AG10803 (cell line): ENCODE data around the gene LDLRAD2.

Experiments
- DNase-seq: peaks from one replicate; pipeline ENCODE4 v3.0.0; 2010; ENCODE audit warnings: low read depth
- H3K4me3 ChIP-seq: 2 replicates; pipeline ENCODE4 v1.5.1; 2011; ENCODE audit warnings: mild to moderate bottlenecking, low read length, control low read depth
- TF ChIP-seq, protein P1 (sequence below): conservative IDR thresholded peaks from 2 replicates; pipeline ENCODE4 v1.5.1; 2011; ENCODE audit warnings: mild to moderate bottlenecking, low read length, control low read depth, inconsistent platforms

Gene LDLRAD2

DNA sequence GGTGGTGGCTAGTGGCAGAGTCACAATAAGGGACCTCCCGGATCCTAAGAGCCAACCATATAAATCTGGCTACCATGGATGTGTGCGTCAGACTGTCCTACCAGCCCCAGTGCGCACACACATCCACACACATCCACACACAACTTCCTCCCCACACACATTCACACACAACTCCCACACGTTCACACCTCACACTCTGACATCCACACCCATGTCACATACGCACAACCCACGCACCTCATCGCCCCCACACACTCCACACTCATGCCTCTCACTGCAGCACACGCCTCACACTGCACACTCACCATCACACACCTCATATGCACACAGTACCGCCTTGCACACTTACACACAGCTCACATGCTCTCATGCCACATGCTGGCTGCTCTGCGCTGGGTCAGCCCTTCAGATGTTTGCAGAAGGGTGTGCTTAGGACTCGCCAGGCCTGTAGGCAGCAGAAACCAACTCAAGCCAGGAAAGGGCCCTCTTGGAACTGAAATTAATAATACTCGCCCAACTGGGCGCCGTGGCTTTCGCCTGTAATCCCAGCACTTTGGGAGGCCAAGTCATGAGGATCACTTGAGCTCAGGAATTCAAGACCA lies 3.0 kb downstream of the LDLRAD2 start:
- TF ChIP-seq, protein P1, sequence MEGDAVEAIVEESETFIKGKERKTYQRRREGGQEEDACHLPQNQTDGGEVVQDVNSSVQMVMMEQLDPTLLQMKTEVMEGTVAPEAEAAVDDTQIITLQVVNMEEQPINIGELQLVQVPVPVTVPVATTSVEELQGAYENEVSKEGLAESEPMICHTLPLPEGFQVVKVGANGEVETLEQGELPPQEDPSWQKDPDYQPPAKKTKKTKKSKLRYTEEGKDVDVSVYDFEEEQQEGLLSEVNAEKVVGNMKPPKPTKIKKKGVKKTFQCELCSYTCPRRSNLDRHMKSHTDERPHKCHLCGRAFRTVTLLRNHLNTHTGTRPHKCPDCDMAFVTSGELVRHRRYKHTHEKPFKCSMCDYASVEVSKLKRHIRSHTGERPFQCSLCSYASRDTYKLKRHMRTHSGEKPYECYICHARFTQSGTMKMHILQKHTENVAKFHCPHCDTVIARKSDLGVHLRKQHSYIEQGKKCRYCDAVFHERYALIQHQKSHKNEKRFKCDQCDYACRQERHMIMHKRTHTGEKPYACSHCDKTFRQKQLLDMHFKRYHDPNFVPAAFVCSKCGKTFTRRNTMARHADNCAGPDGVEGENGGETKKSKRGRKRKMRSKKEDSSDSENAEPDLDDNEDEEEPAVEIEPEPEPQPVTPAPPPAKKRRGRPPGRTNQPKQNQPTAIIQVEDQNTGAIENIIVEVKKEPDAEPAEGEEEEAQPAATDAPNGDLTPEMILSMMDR: no peak
- no peak for DNase-seq
- H3K4me3 ChIP-seq: no peak overlapping the region

DNA sequence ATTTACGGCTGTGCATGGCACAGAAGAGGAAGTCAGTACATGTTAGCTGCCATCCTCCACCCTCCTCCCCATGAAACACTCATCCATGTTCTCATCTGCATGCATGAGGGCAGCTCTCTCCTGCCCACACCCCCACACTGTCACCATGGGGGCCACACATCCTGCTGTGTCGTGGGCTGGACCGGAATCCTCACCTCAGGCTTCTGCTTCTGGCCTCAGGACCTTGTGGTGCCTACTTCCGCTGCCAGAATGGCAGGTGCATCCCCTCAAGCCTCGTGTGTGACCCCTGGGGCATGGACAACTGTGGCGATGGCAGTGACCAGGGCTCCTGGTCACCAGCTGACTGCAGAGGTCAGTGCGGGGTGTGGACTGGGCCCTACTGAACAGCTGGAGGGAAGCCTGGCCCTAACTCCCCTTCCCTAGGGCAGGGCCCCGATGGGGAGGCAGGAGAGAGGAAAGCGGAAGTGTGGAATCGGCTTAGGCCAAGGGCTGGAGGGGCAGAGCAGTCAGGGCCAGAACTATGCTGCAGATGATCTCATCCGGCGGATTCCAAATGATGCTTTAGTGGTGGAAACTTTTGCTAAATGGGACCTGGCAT lies 3.8 kb downstream of the LDLRAD2 start:
- TF ChIP-seq, protein P1: no peak
- no peak overlapping the region for H3K4me3 ChIP-seq
- no peak for DNase-seq

DNA sequence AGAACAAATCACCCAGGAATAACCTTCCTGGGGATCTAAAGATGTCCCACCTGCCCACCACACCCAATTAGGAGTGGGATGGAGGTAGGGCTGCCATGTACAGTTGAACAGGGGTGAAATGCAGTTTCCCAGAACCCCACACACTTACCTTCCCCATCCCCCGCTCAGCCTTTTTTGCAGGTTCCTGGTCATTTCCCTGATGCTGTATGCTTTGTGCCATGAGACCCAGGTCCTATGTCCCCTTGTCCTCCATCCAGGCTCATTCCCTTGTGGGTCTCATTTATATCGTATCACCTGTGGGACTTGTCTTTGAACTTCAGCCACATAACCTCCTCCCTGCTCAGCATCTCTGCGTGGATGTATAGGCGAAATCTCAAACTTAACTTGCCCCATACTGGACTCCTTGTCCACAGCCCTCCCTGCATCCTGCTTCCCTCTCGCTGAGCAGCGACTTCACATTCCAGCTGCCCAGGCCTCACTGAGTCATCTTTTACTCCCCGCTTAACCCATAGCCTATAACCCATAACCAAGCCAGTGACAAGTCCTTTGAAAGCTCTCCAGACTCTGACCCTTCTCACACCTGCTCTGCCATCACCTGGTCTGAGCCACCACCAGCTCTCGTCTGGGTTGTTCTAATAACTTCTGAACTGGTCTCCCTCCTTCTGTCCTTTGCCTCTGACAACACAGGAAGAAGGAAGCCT lies 4.7 kb downstream of the LDLRAD2 start:
- TF ChIP-seq, protein P1: no peak
- peak; percentile 68 for DNase-seq

DNA sequence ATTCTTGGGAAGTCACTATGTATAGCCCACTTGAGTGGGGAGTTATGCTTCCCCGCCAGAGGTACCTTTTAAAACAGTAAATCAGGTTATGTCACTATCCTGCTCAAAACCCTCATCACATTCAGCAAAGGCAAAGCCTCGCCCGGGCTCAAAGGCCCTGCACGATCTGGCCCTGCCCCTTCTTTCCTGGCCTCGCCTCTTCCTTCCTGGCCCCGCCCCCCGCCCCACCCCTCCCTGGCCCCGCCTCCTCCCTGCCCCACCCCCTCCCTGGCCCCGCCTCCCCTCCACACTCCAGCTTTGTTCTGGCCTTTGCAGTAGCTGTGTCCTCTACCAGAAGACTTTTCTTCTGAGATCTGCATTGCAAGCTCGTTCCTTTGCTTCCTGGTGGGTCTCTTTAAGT lies 6.6 kb downstream of the LDLRAD2 start:
- DNase-seq: peak; percentile 18
- TF ChIP-seq, protein P1: no peak
- no peak overlapping the region for H3K4me3 ChIP-seq

More for the DNA sequence above, 4.7 kb downstream of the LDLRAD2 start:
- H3K4me3 ChIP-seq: no peak overlapping the region

GRCh38 chr1:21820597-21821232 lies 8.7 kb downstream of the LDLRAD2 start:
- TF ChIP-seq, protein P1: no peak
- no peak for DNase-seq
- no peak overlapping the region for H3K4me3 ChIP-seq

DNA sequence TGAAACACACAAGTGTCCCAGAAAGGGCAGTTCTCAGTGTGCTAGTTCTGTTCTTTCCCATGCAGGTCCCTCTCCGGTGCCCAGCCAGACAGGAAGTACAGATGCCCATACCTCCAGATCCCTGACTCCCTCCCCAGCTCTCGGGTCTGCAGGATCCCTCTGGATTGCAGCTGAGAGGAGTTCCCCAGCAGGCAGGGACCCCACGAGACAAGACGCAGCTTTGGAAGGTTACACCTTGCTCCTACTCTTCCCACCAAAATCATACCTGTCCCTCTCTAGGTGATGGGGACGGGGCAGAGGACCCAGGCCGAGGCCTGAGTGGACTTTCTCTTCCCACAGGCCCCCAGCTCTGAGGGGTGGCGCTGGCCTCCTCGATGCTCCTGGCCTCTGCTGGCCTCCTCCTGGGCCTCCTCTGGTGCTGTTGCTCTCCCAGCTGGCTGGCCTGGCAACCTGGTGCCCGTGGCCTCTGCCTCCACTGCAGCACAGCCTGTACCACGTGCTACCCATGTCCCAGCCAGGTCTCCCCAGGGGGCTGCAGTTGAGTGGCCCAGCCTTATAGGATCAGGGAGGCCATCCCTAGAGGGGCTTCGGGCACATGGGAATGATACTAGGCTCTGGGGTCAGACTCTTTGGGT lies 9.4 kb downstream of the LDLRAD2 start:
- no peak for DNase-seq
- no peak overlapping the region for H3K4me3 ChIP-seq
- TF ChIP-seq, protein P1: no peak
